CD4-positive, alpha-beta T cell (primary cell): ENCODE results near the gene RAPGEF1. TPM values are rescaled to one million over a fixed set of nuclear protein-coding genes. Genes with fewer than 3 reads are reported as not detected.

Experiments used
- ATAC-seq: fragments of 200-7000 bp; cut with Tn5 transposase; one replicate; pipeline ENCODE4 v1.10.0; 2022; ENCODE audit warnings: mild to moderate bottlenecking; ENCODE audit not compliant: poor library complexity
- CTCF ChIA-PET: fragments of 350-600 bp; sonication (Branson Sonifier 250); formaldehyde crosslinking; loops from one replicate; lab custom pipeline; 2021; ENCODE audit warnings: antibody characterized with exemption, inconsistent platforms; lab: Charles Lee
- POLR2A ChIA-PET: fragments of 350-600 bp; sonication (Branson Sonifier 250); formaldehyde crosslinking; loops from one replicate; lab custom pipeline; 2021; ENCODE audit warnings: antibody characterized with exemption, inconsistent platforms; lab: Charles Lee
- DNase-seq, 14 experiments: peaks; one replicate each; pipeline ENCODE4 v3.0.0-alpha.2; 2013 to 2020; ENCODE audit warnings: mixed read lengths in 2 of 14
- H3K27ac ChIP-seq, 2 donors: one replicate each; pipeline versions ENCODE4 v1.5.1 to v1.7.0; 2013; ENCODE audit warnings: low read length in 2 of 2, low read depth in 1 of 2, mild to moderate bottlenecking in 1 of 2
- H3K27me3 ChIP-seq, 2 experiments: 1 replicate in 1 of 2; 2 replicates in 1 of 2; pipeline versions ENCODE4 v1.6.1 to v1.7.0; 2013; ENCODE audit warnings: low read length in 2 of 2, control low read depth in 1 of 2, mild to moderate bottlenecking in 1 of 2, moderate library complexity in 1 of 2; ENCODE audit not compliant: insufficient read depth in 2 of 2, control insufficient read depth in 1 of 2
- H3K36me3 ChIP-seq: one replicate; pipeline ENCODE4 v1.6.1; 2013; ENCODE audit warnings: low read length, control low read depth; ENCODE audit not compliant: insufficient read depth
- H3K4me1 ChIP-seq: one replicate; pipeline ENCODE4 v1.6.1; 2013; ENCODE audit warnings: low read length, control low read depth; ENCODE audit not compliant: insufficient read depth
- H3K4me3 ChIP-seq: one replicate; pipeline ENCODE4 v1.5.1; 2013; ENCODE audit warnings: mild to moderate bottlenecking, low read length, moderate library complexity
- H3K9me3 ChIP-seq, 2 experiments: 1 replicate in 1 of 2; 2 replicates in 1 of 2; pipeline versions ENCODE4 v1.6.1 to v1.7.0; 2013; ENCODE audit warnings: low read length in 2 of 2, mild to moderate bottlenecking in 2 of 2, control low read depth in 1 of 2, moderate library complexity in 1 of 2; ENCODE audit not compliant: control insufficient read depth in 1 of 2, insufficient read depth in 1 of 2
- H3K27ac Mint-ChIP-seq: one replicate; pipeline ENCODE4 v1.8.0; 2020; ENCODE audit warnings: mixed read lengths
- H3K27me3 Mint-ChIP-seq: one replicate; pipeline ENCODE4 v1.8.0; 2021; ENCODE audit warnings: mixed read lengths
- H3K36me3 Mint-ChIP-seq: one replicate; pipeline ENCODE4 v1.8.0; 2021; ENCODE audit warnings: low read depth, mixed read lengths
- H3K4me1 Mint-ChIP-seq: one replicate; pipeline ENCODE4 v1.8.0; 2021; ENCODE audit warnings: low read depth, mixed read lengths
- H3K4me3 Mint-ChIP-seq: one replicate; pipeline ENCODE4 v1.8.0; 2020; ENCODE audit warnings: mild to moderate bottlenecking, mixed read lengths
- H3K9me3 Mint-ChIP-seq: one replicate; pipeline ENCODE4 v1.8.0; 2020; ENCODE audit warnings: mixed read lengths
- intact Hi-C, 2 experiments: fragments of 100-400 bp; cut with DNase I in 1 of 2; cut with micrococcal nuclease in 1 of 2; formaldehyde crosslinking; loops; one replicate each; pipeline versions ENCODE4 v1.15.1 to v1.9.0; 2023 to 2025; cut with DNase I, micrococcal nuclease
- total RNA-seq, 174 experiments: library from RNA in 2 of 174; stranded (reverse) in 2 of 174; gene quantifications; one replicate each; pipeline ENCODE4 v1.2.3 and lab custom pipeline; 2021 to 2026
- TF ChIP-seq, protein P1 (sequence below): fragments of 200-600 bp; IDR thresholded peaks from one replicate; pipeline ENCODE4 v1.8.0; 2022; ENCODE audit warnings: antibody characterized with exemption, mild to moderate bottlenecking

RAPGEF1 gene
- total RNA-seq, 2 experiments from 2014 or later = 130 to 134 TPM

DNA sequence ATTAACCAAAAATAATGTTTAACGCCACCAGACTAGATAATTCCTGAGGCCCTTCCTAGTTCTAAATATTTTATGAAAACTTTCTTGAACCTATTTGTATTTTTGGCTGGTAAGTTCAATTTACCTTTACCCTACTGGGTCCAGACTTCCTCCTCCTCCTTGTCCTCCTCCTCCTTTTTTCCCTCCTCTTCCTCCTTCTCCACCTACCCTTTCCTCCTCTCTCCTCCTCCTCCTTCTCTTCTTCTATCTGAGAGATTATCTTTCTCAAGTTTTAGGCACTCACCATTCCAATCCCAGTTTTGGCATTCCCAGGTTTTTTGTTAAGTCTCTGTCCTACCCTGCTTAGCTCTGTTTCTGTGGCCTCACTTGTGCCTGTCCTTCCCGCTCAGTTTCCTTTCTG is 24.7 kb upstream of the RAPGEF1 start:
- CTCF ChIA-PET = interaction anchor here (4.0 kb wide), 1 partner anchor 504 kb away, joined by 13 read pairs; no protein-coding TSS in a partner anchor
- no peaks in the 10 kb centered on the region for H3K9me3 ChIP-seq
- no peaks in the 10 kb centered on the region for H3K27me3 ChIP-seq
- H3K4me1 ChIP-seq = peaks cover 7% of the 10 kb centered on the region
- no peak overlapping the region for H3K4me3 Mint-ChIP-seq
- no peak for ATAC-seq
- H3K4me1 Mint-ChIP-seq = no peaks in the 10 kb centered on the region
- peaks cover 16% of the 10 kb centered on the region for H3K27me3 Mint-ChIP-seq
- DNase-seq = no peak
- H3K36me3 Mint-ChIP-seq = no peaks in the 10 kb centered on the region
- no peak overlapping the region for H3K4me3 ChIP-seq
- no peaks in the 10 kb centered on the region for H3K36me3 ChIP-seq
- no peak overlapping the region for H3K27ac Mint-ChIP-seq
- H3K9me3 Mint-ChIP-seq = no peaks in the 10 kb centered on the region
- TF ChIP-seq, protein P1, sequence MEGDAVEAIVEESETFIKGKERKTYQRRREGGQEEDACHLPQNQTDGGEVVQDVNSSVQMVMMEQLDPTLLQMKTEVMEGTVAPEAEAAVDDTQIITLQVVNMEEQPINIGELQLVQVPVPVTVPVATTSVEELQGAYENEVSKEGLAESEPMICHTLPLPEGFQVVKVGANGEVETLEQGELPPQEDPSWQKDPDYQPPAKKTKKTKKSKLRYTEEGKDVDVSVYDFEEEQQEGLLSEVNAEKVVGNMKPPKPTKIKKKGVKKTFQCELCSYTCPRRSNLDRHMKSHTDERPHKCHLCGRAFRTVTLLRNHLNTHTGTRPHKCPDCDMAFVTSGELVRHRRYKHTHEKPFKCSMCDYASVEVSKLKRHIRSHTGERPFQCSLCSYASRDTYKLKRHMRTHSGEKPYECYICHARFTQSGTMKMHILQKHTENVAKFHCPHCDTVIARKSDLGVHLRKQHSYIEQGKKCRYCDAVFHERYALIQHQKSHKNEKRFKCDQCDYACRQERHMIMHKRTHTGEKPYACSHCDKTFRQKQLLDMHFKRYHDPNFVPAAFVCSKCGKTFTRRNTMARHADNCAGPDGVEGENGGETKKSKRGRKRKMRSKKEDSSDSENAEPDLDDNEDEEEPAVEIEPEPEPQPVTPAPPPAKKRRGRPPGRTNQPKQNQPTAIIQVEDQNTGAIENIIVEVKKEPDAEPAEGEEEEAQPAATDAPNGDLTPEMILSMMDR = no peak
- no peak overlapping the region for H3K27ac ChIP-seq
- POLR2A ChIA-PET = interaction anchor here (0.5 kb wide), 1 partner anchor 482 kb away, joined by 5 read pairs; no protein-coding TSS in a partner anchor
- intact Hi-C loops = loop anchor here (5.0 to 10.0 kb wide), 6 partner anchors 188 to 1040 kb away; partner anchors contain the start of genes MED27 (in 1 of the 2) and NTNG2 (in 1 of the 2)

DNA sequence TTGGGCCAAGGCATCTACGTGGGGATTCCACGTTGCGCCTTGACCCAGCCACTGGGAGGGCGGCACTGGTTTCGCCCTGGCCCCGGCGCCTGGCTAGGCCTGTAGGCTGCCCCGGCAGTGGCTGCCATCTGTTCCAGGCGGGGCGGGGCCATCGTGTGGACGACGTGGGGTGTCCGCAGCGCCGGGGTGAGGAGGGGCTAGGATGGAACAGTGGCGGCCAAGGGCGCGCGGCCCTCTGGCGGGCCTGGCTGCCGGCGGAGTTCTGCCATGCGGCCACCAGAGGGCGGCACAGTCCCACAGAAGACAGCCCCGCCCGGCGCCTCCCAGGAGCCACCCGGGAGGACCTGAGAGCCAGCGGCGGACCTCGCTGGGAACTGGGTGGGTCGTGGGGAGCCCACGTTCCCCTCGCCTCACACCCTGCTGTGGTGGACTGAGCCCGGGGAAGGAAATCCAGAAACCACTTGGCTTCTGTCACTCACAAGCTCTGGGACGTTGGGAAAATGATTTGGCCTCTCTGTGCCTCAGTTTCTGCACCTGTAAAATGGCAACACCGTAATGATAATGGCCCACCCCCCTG is 22.6 kb upstream of the RAPGEF1 start:
- intact Hi-C loops = loop anchor here (1.0 to 10.0 kb wide), 10 partner anchors 190 to 1042 kb away; partner anchors contain the start of genes MED27 (in 1 of the 2), NTNG2 (in 1 of the 2) and TTF1 (in 1 of the 2)

DNA sequence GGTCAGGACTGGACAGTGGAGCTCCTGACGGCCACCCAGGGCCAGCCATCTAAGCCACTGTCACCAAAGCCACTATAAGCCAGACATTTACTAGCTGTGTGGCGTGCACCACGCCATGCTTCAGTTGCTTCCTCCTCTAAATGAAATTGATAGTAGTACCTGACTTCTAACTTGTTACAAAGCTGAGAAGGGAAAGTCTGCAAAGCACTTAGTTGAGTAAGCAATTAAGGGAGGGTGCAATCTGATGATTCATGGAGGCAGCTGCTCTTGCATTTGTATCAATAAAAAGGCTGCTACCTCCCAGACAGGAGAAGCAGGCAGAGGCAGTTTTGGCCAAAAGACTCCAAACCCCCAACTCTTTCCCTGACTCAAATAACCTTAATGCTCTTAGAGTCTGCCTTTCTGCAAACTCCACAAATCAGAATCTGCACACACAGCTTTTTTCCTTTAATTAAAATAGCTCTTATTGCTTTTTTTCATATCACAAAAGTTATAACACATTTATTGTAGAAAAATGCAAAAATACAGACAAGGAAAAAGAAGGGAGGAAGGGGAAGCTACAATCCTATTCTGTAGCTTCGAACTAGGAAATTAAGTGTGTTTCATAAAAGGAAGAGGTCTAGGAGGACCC is 19.3 kb upstream of the RAPGEF1 start:
- TF ChIP-seq, protein P1 = no peak
- DNase-seq = no peak
- Histone ChIP-seq H3K27me3 (peaks cover 0 to 3% of the 10 kb centered on the region in 2 experiments), H3K9me3 (no peaks in the 10 kb centered on the region), H3K4me1 (peaks cover 16% of the 10 kb centered on the region), H3K36me3 (no peaks in the 10 kb centered on the region), H3K4me3 (no peak overlapping the region), H3K27ac (no peak overlapping the region)
- Mint-ChIP-seq H3K4me3 (no peak overlapping the region), H3K36me3 (no peaks in the 10 kb centered on the region), H3K9me3 (no peaks in the 10 kb centered on the region), H3K27ac (no peak overlapping the region), H3K4me1 (peaks cover 6% of the 10 kb centered on the region), H3K27me3 (peaks cover 11% of the 10 kb centered on the region)
- no peak for ATAC-seq
- POLR2A ChIA-PET = interaction anchor here (2.0 kb wide), 1 partner anchor 482 kb away, joined by 8 read pairs; no protein-coding TSS in a partner anchor
- CTCF ChIA-PET = interaction anchor here (0.5 to 1.2 kb wide), 4 partner anchors 194 to 602 kb away, joined by 3 read pairs; no protein-coding TSS in a partner anchor
- intact Hi-C loops = no loop called here

More for the DNA sequence above, 22.6 kb upstream of the RAPGEF1 start:
- Histone ChIP-seq H3K9me3 (no peaks in the 10 kb centered on the region), H3K27ac (no peak overlapping the region), H3K36me3 (no peaks in the 10 kb centered on the region), H3K4me3 (no peak overlapping the region), H3K27me3 (no peaks in the 10 kb centered on the region), H3K4me1 (peaks cover 7% of the 10 kb centered on the region)
- peak; percentile 62 to 88 (median 72) for DNase-seq
- H3K4me3 Mint-ChIP-seq = no peak overlapping the region
- CTCF ChIA-PET = interaction anchor here (0.8 to 1.3 kb wide), 4 partner anchors 48 to 507 kb away, joined by 3 to 4 read pairs (median 4); no protein-coding TSS in a partner anchor
- no peaks in the 10 kb centered on the region for H3K9me3 Mint-ChIP-seq
- no peaks in the 10 kb centered on the region for H3K4me1 Mint-ChIP-seq
- peaks cover 21% of the 10 kb centered on the region for H3K27me3 Mint-ChIP-seq
- POLR2A ChIA-PET = no interaction called here
- peak; percentile 97 for ATAC-seq
- TF ChIP-seq, protein P1 = peak; percentile 97
- no peaks in the 10 kb centered on the region for H3K36me3 Mint-ChIP-seq
- H3K27ac Mint-ChIP-seq = no peak overlapping the region
